SU-DHL-6 (cell line): ENCODE measurements around the gene KRTAP9-2.
"Not testable (repeated sequence)": the region's sequence is repeated elsewhere in the genome, so short reads cannot be mapped to it uniquely, and the experiment has no call there.

ENCODE experiments used
- H2AFZ ChIP-seq: fragments of 200-600 bp; sonication (generic); 2 replicates; pipeline ENCODE4 v1.6.1; 2014; ENCODE audit warnings: low read depth, mild to moderate bottlenecking, moderate library complexity, mixed read lengths, antibody characterized with exemption, low read length; ENCODE audit not compliant: severe bottlenecking
- H3F3A ChIP-seq: fragments of 200-600 bp; shearing (Covaris generic); 2 replicates; pipeline ENCODE4 v1.6.0; 2016; ENCODE audit warnings: antibody characterized with exemption, mild to moderate bottlenecking; ENCODE audit not compliant: insufficient read depth
- H3K27ac ChIP-seq: fragments of 200-600 bp; sonication (generic); 2 replicates; pipeline ENCODE4 v1.5.1; 2016; ENCODE audit warnings: low read depth, mild to moderate bottlenecking, low read length, moderate library complexity, mixed read lengths
- H3K27me3 ChIP-seq: fragments of 200-600 bp; sonication (generic), shearing (Covaris generic); 2 replicates; pipeline ENCODE4 v1.6.0; 2014; ENCODE audit warnings: mild to moderate bottlenecking, low read length
- H3K36me3 ChIP-seq: fragments of 200-600 bp; sonication (generic); 2 replicates; pipeline ENCODE4 v1.6.1; 2014; ENCODE audit warnings: mild to moderate bottlenecking, low read length, mixed read lengths
- H3K4me2 ChIP-seq: fragments of 300-600, 200-600 bp; shearing (Covaris generic), sonication (generic); 2 replicates; pipeline ENCODE4 v1.6.0; 2014; ENCODE audit warnings: low read length, low read depth, mild to moderate bottlenecking; ENCODE audit not compliant: poor library complexity, severe bottlenecking
- H3K4me3 ChIP-seq: fragments of 200-600 bp; sonication (generic); 2 replicates; pipeline ENCODE4 v1.5.1; 2014; ENCODE audit warnings: antibody characterized with exemption, low read length, mild to moderate bottlenecking, mixed read lengths; ENCODE audit not compliant: insufficient read depth, poor library complexity, severe bottlenecking
- H3K79me2 ChIP-seq: fragments of 200-600 bp; sonication (generic); 2 replicates; pipeline ENCODE4 v1.6.1; 2014; ENCODE audit warnings: mild to moderate bottlenecking, low read length, moderate library complexity; ENCODE audit not compliant: insufficient read depth
- H3K9ac ChIP-seq: fragments of 200-600 bp; sonication (generic); 2 replicates; pipeline ENCODE4 v1.7.0; 2014; ENCODE audit warnings: mild to moderate bottlenecking, low read length
- H3K9me2 ChIP-seq: fragments of 200-600 bp; sonication (generic); replicated peaks from 2 replicates; pipeline ENCODE4 v1.6.1; 2014; ENCODE audit warnings: low read length; ENCODE audit not compliant: insufficient read depth
- H3K9me3 ChIP-seq: fragments of 200-600 bp; sonication (generic); 2 replicates; pipeline ENCODE4 v1.6.1; 2014; ENCODE audit warnings: low read length, mixed read lengths; ENCODE audit not compliant: insufficient read depth
- H4K20me1 ChIP-seq: fragments of 200-600 bp; sonication (generic); 2 replicates; pipeline ENCODE4 v1.6.1; 2014; ENCODE audit warnings: low read depth, mild to moderate bottlenecking, antibody characterized with exemption, low read length, moderate library complexity, mixed read lengths
- EZH2phosphoT487 ChIP-seq: fragments of 200-600 bp; sonication (generic), shearing (Covaris generic); conservative IDR thresholded peaks from 2 replicates; pipeline ENCODE4 v1.6.1; 2018; ENCODE audit warnings: mild to moderate bottlenecking, antibody characterized with exemption, low read length, moderate library complexity, mixed read lengths
- TF ChIP-seq, protein P1 (sequence below): fragments of 200-600 bp; sonication (generic); IDR thresholded peaks from one replicate; pipeline ENCODE4 v1.5.1; 2017; ENCODE audit warnings: antibody characterized with exemption, mild to moderate bottlenecking, low read length, moderate library complexity; ENCODE audit not compliant: insufficient read depth, poor library complexity, severe bottlenecking

The KRTAP9-2 gene

DNA sequence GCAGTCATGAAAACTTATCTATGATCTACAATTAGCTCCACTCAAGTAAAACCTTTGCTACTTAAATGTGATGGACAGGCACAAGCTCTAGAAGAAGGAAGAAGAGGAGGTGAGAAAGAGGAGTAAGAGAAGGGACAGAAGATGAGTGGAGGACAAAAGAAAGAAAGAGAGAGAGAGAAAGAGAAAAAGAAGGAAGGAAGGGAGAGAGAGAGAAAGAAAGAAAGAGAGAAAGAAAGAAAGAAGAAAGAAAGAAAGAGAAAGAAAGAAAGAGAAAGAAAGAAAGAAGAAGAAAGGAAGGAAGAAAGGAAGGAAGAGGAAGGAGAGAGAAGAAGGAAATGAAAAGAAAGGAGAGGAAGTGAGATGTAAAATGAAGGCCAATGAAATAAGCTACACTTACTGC lies 3.6 kb downstream of the KRTAP9-2 start:
- H4K20me1 ChIP-seq: no peaks in the 10 kb centered on the region
- TF ChIP-seq, protein P1, sequence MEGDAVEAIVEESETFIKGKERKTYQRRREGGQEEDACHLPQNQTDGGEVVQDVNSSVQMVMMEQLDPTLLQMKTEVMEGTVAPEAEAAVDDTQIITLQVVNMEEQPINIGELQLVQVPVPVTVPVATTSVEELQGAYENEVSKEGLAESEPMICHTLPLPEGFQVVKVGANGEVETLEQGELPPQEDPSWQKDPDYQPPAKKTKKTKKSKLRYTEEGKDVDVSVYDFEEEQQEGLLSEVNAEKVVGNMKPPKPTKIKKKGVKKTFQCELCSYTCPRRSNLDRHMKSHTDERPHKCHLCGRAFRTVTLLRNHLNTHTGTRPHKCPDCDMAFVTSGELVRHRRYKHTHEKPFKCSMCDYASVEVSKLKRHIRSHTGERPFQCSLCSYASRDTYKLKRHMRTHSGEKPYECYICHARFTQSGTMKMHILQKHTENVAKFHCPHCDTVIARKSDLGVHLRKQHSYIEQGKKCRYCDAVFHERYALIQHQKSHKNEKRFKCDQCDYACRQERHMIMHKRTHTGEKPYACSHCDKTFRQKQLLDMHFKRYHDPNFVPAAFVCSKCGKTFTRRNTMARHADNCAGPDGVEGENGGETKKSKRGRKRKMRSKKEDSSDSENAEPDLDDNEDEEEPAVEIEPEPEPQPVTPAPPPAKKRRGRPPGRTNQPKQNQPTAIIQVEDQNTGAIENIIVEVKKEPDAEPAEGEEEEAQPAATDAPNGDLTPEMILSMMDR: no peak
- TF ChIP-seq EZH2phosphoT487: no peak
- no peaks in the 10 kb centered on the region for H3K9me3 ChIP-seq
- H3K4me2 ChIP-seq: no peak overlapping the region
- H3K27me3 ChIP-seq: no peaks in the 10 kb centered on the region
- no peak overlapping the region for H3K9ac ChIP-seq
- H3K9me2 ChIP-seq: no peaks in the 10 kb centered on the region
- no peaks in the 10 kb centered on the region for H3F3A ChIP-seq
- no peak overlapping the region for H3K27ac ChIP-seq
- no peak overlapping the region for H3K4me3 ChIP-seq
- no peaks in the 10 kb centered on the region for H3K36me3 ChIP-seq
- H3K79me2 ChIP-seq: no peaks in the 10 kb centered on the region
- H2AFZ ChIP-seq: no peak overlapping the region

- Histone ChIP-seq H3K9me2 (no peaks in the 10 kb centered on the region), H3K4me3 (no peak overlapping the region), H3K36me3 (no peaks in the 10 kb centered on the region), H3K9ac (no peak overlapping the region), H4K20me1 (no peaks in the 10 kb centered on the region), H3K4me2 (no peak overlapping the region), H3K27me3 (no peaks in the 10 kb centered on the region), H3F3A (no peaks in the 10 kb centered on the region), H2AFZ (no peak overlapping the region), H3K27ac (no peak overlapping the region), H3K79me2 (no peaks in the 10 kb centered on the region), H3K9me3 (no peaks in the 10 kb centered on the region)
- TF ChIP-seq, protein P1: no peak
- no peak for TF ChIP-seq EZH2phosphoT487
These were observed 5.3 kb downstream of the KRTAP9-2 start for GRCh38 chr17:41231731-41232130.

DNA sequence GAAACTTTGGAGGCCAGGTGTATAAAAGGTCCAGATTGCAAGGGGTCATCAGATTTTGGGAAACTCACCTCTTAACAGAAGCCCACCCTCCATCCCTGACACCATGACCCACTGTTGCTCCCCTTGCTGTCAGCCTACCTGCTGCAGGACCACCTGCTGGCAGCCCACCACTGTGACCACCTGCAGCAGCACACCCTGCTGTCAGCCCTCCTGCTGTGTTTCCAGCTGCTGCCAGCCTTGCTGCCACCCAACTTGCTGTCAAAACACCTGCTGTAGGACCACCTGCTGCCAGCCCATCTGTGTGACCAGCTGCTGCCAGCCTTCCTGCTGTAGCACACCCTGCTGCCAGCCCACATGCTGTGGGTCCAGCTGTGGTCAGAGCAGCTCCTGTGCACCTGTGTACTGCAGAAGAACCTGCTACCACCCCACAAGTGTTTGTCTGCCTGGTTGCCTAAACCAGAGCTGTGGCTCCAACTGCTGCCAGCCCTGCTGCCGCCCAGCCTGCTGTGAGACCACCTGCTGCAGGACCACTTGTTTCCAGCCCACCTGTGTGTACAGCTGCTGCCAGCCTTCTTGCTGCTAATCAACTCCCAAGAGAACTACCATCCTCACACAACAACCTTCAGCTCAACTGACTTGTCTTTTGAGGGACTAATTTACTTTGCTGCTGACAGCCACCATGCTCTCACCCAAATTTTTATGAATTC lies 6.1 kb downstream of the KRTAP9-2 start, which contains the start of gene KRTAP9-3:
KRTAP9-3 (plus strand) TSS at position 51 of the 707 bp plus-strand sequence; CDS start at position 104, 53 bp downstream.
- H3K9me3 ChIP-seq, H3K27me3 ChIP-seq, H3K9ac ChIP-seq, H2AFZ ChIP-seq, H3K36me3 ChIP-seq, H3K9me2 ChIP-seq, H3K27ac ChIP-seq, H4K20me1 ChIP-seq, H3K79me2 ChIP-seq, H3K4me3 ChIP-seq, H3K4me2 ChIP-seq, H3F3A ChIP-seq: not testable (repeated sequence)

DNA sequence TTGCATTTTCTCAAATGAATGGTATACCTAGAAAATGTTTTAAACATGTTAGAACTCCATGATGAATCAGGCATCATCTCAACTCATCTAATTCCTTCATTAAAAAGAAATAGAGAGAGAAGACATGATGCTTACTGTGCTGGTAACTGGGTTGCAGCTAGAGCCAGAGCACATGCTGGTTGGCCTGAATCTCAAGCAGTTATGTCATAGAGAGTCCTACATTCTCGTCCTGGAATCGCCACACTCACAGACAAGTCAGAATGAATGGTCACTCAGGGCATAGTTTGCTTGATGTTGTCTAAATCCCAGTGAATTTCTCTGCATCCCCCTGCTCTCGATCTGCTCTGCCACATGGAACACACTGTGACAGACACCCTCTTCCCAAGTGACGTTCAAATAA lies 10.7 kb downstream of the KRTAP9-2 start:
- H3K9me3 ChIP-seq, H3K4me2 ChIP-seq, H3K27ac ChIP-seq, H3K36me3 ChIP-seq, H3K4me3 ChIP-seq, H3K79me2 ChIP-seq, H3K27me3 ChIP-seq, H3F3A ChIP-seq, H3K9me2 ChIP-seq, H3K9ac ChIP-seq, H4K20me1 ChIP-seq, H2AFZ ChIP-seq: not testable (repeated sequence)

- H3K27me3 ChIP-seq, H3K36me3 ChIP-seq, H3K4me3 ChIP-seq, H3K79me2 ChIP-seq, H4K20me1 ChIP-seq, H3K9me2 ChIP-seq, H3K27ac ChIP-seq, H3K4me2 ChIP-seq, H3F3A ChIP-seq, H2AFZ ChIP-seq, H3K9me3 ChIP-seq, H3K9ac ChIP-seq: not testable (repeated sequence)
These were observed 11.5 kb downstream of the KRTAP9-2 start, which contains the start of gene KRTAP9-8 for GRCh38 chr17:41237949-41238437. Gene KRTAP9-8 (plus strand): TSS chr17:41237999. CDS start chr17:41238052, 53 bp downstream.

GRCh38 chr17:41246995-41247787 lies 20.7 kb downstream of the KRTAP9-2 start:
- H3K9me3 ChIP-seq, H3K27ac ChIP-seq, H3K79me2 ChIP-seq, H3K36me3 ChIP-seq, H3K4me3 ChIP-seq, H3K9me2 ChIP-seq, H3K4me2 ChIP-seq, H3K9ac ChIP-seq, H3K27me3 ChIP-seq, H3F3A ChIP-seq, H4K20me1 ChIP-seq, H2AFZ ChIP-seq: not testable (repeated sequence)
